GM12878 (cell line): ENCODE data around the gene MPZL1. TPM values are rescaled to one million over a fixed set of nuclear protein-coding genes. Genes with fewer than 3 reads are reported as not detected.

Experiments
- ATAC-seq: fragments of 200-7000 bp; cut with Tn5 transposase; 3 replicates; pipeline ENCODE4 v1.9.1; 2020; ENCODE audit warnings: mild to moderate bottlenecking, moderate library complexity
- BruUV-seq: library from RNA; stranded (reverse); fragments of 400-500 nt; replicated peaks from 2 replicates; lab custom pipeline; 2021; lab: Mats Ljungman, UMichigan
- CTCF ChIA-PET: fragments of 300-600 bp; sonication (Branson Sonifier 250); formaldehyde crosslinking; extraction: SDS; loops from one replicate; lab custom pipeline; 2021; ENCODE audit warnings: inconsistent platforms; lab: Yijun Ruan, JAX
- POLR2A ChIA-PET: fragments of 350-600 bp; formaldehyde crosslinking; extraction: SDS; loops from one replicate; lab custom pipeline; 2021; ENCODE audit warnings: inconsistent platforms; lab: Charles Lee
- RAD21 ChIA-PET: fragments of 300-600 bp; sonication (Branson Sonifier 250); formaldehyde crosslinking; loops from one replicate; lab custom pipeline; 2023; ENCODE audit warnings: antibody characterized with exemption; ENCODE audit not compliant: unreplicated experiment; lab: Charles Lee
- SMC1A ChIA-PET: fragments of 300-600 bp; sonication (Branson Sonifier 250); formaldehyde crosslinking; loops from one replicate; lab custom pipeline; 2023; ENCODE audit not compliant: unreplicated experiment, uncharacterized antibody; lab: Charles Lee
- DNase-seq: peaks from one replicate; pipeline ENCODE4 v3.0.0-alpha.2; 2011; ENCODE audit warnings: low read depth, low spot score
- FAIRE-seq: peaks from 3 replicates; lab custom pipeline; 2011; peaks lifted over from hg19 to GRCh38; lab: Jason Lieb, UNC
- H2AFZ ChIP-seq: 2 replicates; pipeline ENCODE4 v1.6.0; 2011; ENCODE audit warnings: low read depth, low read length, control low read depth; ENCODE audit not compliant: control insufficient read depth
- H3K27ac ChIP-seq: 2 replicates; pipeline ENCODE4 v1.5.1; 2011; ENCODE audit warnings: control low read depth; ENCODE audit not compliant: control insufficient read depth, insufficient read depth
- H3K27me3 ChIP-seq, 2 experiments: replicated peaks in 1 of 2; 2 replicates each; pipeline versions ENCODE4 v1.6.0 to v1.6.1; 2011; ENCODE audit warnings: low read length in 1 of 2; ENCODE audit not compliant: control insufficient read depth in 2 of 2, insufficient read depth in 2 of 2
- H3K36me3 ChIP-seq, 2 experiments: 2 replicates each; pipeline ENCODE4 v1.5.1; 2011; ENCODE audit warnings: low read length in 1 of 2; ENCODE audit not compliant: control insufficient read depth in 2 of 2, insufficient read depth in 2 of 2
- H3K4me1 ChIP-seq: 2 replicates; pipeline ENCODE4 v1.6.1; 2011; ENCODE audit warnings: mild to moderate bottlenecking, low read length, moderate library complexity, mixed read lengths; ENCODE audit not compliant: control insufficient read depth, insufficient read depth
- H3K4me2 ChIP-seq: 2 replicates; pipeline ENCODE4 v1.6.0; 2011; ENCODE audit warnings: control low read depth; ENCODE audit not compliant: control insufficient read depth, insufficient read depth
- H3K4me3 ChIP-seq: fragments of 200-600 bp; sonication (generic); 2 replicates; pipeline ENCODE4 v1.5.1; 2016
- H3K79me2 ChIP-seq: 2 replicates; pipeline ENCODE4 v1.6.0; 2011; ENCODE audit warnings: low read length; ENCODE audit not compliant: control insufficient read depth, insufficient read depth
- H3K9ac ChIP-seq: 2 replicates; pipeline ENCODE4 v1.8.0; 2011; ENCODE audit warnings: low read length, control low read depth, mixed read lengths; ENCODE audit not compliant: control insufficient read depth, insufficient read depth
- H3K9me3 ChIP-seq: replicated peaks from 3 replicates; pipeline ENCODE4 v1.5.1; 2011; ENCODE audit warnings: mild to moderate bottlenecking, low read length; ENCODE audit not compliant: control insufficient read depth, insufficient read depth
- H4K20me1 ChIP-seq: 2 replicates; pipeline ENCODE4 v1.6.0; 2011; ENCODE audit not compliant: control insufficient read depth, insufficient read depth
- IKZF1 ChIP-seq: fragments of 450-650 bp; conservative IDR thresholded peaks from 2 replicates; pipeline ENCODE4 v1.6.1; 2017; ENCODE audit warnings: antibody characterized with exemption, mild to moderate bottlenecking
- MXI1 ChIP-seq: fragments of 150-350 bp; IDR thresholded peaks from 2 replicates; pipeline ENCODE4 v1.6.1; 2011; ENCODE audit warnings: low read depth, mild to moderate bottlenecking, inconsistent platforms, low read length, improper control_type of control experiment
- MYB ChIP-seq: fragments of 150-350 bp; IDR thresholded peaks from 2 replicates; pipeline ENCODE4 v1.6.1; 2014; ENCODE audit warnings: mild to moderate bottlenecking, low read depth, low read length, borderline replicate concordance
- NBN ChIP-seq: fragments of 450-650 bp; IDR thresholded peaks from 2 replicates; pipeline ENCODE4 v1.6.1; 2016
- NFIC ChIP-seq: IDR thresholded peaks from 2 replicates; pipeline ENCODE4 v1.6.1; 2012; ENCODE audit warnings: low read depth, mild to moderate bottlenecking, inconsistent platforms, low read length, moderate library complexity
- RAD51 ChIP-seq: fragments of 450-650 bp; IDR thresholded peaks from 2 replicates; pipeline ENCODE4 v1.6.1; 2016; ENCODE audit warnings: moderate library complexity, mild to moderate bottlenecking, inconsistent platforms
- RUNX3 ChIP-seq: IDR thresholded peaks from 2 replicates; pipeline ENCODE4 v1.6.1; 2012; ENCODE audit warnings: low read length, inconsistent platforms
- ZNF274 ChIP-seq: IDR thresholded peaks from one replicate; pipeline ENCODE4 v1.8.0; 2011; ENCODE audit not compliant: insufficient read length, insufficient read depth
- WGBS: methylation state at CpG from one replicate; pipeline ENCODE4 v1.1.6; 2016; ENCODE audit warnings: low lambda C conversion rate; ENCODE audit not compliant: insufficient replicate concordance, insufficient coverage; ENCODE audit errors: missing lambda C conversion rate; 5-methylcytosine and 5-hydroxymethylcytosine counted together
- in situ Hi-C: fragments of 300-500 bp; cut with MboI; formaldehyde crosslinking; loops from 9 replicates; pipeline ENCODE4 v1.14.3; 2018; ENCODE audit warnings: mixed read lengths
- intact Hi-C: fragments of 100-400 bp; cut with micrococcal nuclease; formaldehyde crosslinking; loops from one replicate; pipeline ENCODE4 v1.14.2; 2022; ENCODE audit not compliant: unreplicated experiment
- polyA plus RNA-seq, 11 experiments: library from polyadenylated mRNA; depleted of rRNA in 4 of 11; unstranded in 6 of 11; stranded (reverse) in 5 of 11; fragments of >200 nt; fragmentation: Nextera tagmentation in 4 of 11; fragmentation: Illumina TruSeq in 1 of 11; extraction: Ambion mirVana in 4 of 11; extraction: Trizol in 1 of 11; gene quantifications; 1 replicate in 1 of 11; 2 replicates in 10 of 11; pipeline versions ENCODE4 v1.2.1 to v1.2.3, GENCODE V29; 2011 to 2016; ENCODE audit warnings: inconsistent platforms in 2 of 11, missing spikeins in 2 of 11, low read depth in 1 of 11
- total RNA-seq, 4 experiments: library from RNA; depleted of rRNA in 3 of 4; stranded (reverse); fragments of >200 nt in 3 of 4; fragmentation: Illumina TruSeq in 1 of 4; extraction: Trizol in 1 of 4; gene quantifications; 2 replicates each; pipeline versions ENCODE4 v1.2.1 to v1.2.3, GENCODE V29; 2013 to 2021
- TF ChIP-seq, protein P1 (sequence below): fragments of 450-650 bp; formaldehyde crosslinking; IDR thresholded peaks from 2 replicates; pipeline ENCODE4 v1.5.0; 2022; ENCODE audit warnings: mild to moderate bottlenecking, missing genetic modification characterization
- TF ChIP-seq, protein P2 (sequence below): fragments of 450-650 bp; IDR thresholded peaks from 2 replicates; pipeline ENCODE4 v1.6.1; 2017; ENCODE audit warnings: mild to moderate bottlenecking, moderate library complexity
- TF ChIP-seq, protein P3 (sequence below): fragments of 450-650 bp; IDR thresholded peaks from 2 replicates; pipeline ENCODE4 v1.6.1; 2017; ENCODE audit warnings: mild to moderate bottlenecking

MPZL1 gene
- total and polyA plus RNA-seq, 10 of the 15 experiments (the other 5 are each of a cell fraction or from before 2014, with no cell fraction given): 9.8 to 60.9 (median 45.9) TPM

DNA sequence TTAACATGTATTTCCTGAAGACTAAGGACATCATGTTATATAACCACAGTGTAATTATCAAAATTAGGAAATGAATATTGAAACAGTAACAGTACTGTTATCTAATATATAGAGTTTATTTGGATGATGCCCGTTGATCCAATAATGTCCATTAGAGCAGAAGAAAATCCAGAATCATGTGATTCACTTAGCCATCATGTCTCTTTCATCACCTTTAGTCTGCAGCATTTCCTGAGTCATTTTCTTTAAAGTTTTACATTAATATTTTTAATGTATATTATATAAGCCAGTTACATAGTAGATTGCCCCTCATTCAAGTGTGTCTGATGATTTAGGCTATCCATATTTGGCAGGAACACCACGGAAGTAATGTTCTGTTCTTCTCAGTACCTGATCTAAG, 28.9 kb downstream of the MPZL1 start:
- H3K79me2 ChIP-seq: peaks cover 49% of the 10 kb centered on the region
- TF ChIP-seq MXI1 (no peak), RAD51 (no peak), NBN (no peak), NFIC (no peak), IKZF1 (no peak), ZNF274 (no peak), RUNX3 (no peak), MYB (no peak)
- TF ChIP-seq, protein P1, sequence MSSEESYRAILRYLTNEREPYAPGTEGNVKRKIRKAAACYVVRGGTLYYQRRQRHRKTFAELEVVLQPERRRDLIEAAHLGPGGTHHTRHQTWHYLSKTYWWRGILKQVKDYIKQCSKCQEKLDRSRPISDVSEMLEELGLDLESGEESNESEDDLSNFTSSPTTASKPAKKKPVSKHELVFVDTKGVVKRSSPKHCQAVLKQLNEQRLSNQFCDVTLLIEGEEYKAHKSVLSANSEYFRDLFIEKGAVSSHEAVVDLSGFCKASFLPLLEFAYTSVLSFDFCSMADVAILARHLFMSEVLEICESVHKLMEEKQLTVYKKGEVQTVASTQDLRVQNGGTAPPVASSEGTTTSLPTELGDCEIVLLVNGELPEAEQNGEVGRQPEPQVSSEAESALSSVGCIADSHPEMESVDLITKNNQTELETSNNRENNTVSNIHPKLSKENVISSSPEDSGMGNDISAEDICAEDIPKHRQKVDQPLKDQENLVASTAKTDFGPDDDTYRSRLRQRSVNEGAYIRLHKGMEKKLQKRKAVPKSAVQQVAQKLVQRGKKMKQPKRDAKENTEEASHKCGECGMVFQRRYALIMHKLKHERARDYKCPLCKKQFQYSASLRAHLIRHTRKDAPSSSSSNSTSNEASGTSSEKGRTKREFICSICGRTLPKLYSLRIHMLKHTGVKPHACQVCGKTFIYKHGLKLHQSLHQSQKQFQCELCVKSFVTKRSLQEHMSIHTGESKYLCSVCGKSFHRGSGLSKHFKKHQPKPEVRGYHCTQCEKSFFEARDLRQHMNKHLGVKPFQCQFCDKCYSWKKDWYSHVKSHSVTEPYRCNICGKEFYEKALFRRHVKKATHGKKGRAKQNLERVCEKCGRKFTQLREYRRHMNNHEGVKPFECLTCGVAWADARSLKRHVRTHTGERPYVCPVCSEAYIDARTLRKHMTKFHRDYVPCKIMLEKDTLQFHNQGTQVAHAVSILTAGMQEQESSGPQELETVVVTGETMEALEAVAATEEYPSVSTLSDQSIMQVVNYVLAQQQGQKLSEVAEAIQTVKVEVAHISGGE (CRISPR knock-in tag): no peak
- TF ChIP-seq, protein P2, sequence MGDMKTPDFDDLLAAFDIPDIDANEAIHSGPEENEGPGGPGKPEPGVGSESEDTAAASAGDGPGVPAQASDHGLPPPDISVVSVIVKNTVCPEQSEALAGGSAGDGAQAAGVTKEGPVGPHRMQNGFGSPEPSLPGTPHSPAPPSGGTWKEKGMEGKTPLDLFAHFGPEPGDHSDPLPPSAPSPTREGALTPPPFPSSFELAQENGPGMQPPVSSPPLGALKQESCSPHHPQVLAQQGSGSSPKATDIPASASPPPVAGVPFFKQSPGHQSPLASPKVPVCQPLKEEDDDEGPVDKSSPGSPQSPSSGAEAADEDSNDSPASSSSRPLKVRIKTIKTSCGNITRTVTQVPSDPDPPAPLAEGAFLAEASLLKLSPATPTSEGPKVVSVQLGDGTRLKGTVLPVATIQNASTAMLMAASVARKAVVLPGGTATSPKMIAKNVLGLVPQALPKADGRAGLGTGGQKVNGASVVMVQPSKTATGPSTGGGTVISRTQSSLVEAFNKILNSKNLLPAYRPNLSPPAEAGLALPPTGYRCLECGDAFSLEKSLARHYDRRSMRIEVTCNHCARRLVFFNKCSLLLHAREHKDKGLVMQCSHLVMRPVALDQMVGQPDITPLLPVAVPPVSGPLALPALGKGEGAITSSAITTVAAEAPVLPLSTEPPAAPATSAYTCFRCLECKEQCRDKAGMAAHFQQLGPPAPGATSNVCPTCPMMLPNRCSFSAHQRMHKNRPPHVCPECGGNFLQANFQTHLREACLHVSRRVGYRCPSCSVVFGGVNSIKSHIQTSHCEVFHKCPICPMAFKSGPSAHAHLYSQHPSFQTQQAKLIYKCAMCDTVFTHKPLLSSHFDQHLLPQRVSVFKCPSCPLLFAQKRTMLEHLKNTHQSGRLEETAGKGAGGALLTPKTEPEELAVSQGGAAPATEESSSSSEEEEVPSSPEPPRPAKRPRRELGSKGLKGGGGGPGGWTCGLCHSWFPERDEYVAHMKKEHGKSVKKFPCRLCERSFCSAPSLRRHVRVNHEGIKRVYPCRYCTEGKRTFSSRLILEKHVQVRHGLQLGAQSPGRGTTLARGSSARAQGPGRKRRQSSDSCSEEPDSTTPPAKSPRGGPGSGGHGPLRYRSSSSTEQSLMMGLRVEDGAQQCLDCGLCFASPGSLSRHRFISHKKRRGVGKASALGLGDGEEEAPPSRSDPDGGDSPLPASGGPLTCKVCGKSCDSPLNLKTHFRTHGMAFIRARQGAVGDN: no peak
- TF ChIP-seq, protein P3, sequence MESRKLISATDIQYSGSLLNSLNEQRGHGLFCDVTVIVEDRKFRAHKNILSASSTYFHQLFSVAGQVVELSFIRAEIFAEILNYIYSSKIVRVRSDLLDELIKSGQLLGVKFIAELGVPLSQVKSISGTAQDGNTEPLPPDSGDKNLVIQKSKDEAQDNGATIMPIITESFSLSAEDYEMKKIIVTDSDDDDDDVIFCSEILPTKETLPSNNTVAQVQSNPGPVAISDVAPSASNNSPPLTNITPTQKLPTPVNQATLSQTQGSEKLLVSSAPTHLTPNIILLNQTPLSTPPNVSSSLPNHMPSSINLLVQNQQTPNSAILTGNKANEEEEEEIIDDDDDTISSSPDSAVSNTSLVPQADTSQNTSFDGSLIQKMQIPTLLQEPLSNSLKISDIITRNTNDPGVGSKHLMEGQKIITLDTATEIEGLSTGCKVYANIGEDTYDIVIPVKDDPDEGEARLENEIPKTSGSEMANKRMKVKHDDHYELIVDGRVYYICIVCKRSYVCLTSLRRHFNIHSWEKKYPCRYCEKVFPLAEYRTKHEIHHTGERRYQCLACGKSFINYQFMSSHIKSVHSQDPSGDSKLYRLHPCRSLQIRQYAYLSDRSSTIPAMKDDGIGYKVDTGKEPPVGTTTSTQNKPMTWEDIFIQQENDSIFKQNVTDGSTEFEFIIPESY: no peak

More for the DNA sequence above, 28.9 kb downstream of the MPZL1 start:
- ChIA-PET CTCF (interaction anchor here (0.9 kb wide), 1 partner anchor 36 kb away, joined by 3 read pairs; no protein-coding TSS in a partner anchor), POLR2A (no interaction called here), RAD21 (no interaction called here), SMC1A (no interaction called here)
- Histone ChIP-seq H2AFZ (no peak overlapping the region), H3K4me1 (peaks cover 17% of the 10 kb centered on the region), H3K36me3 (no peaks in the 10 kb centered on the region), H3K9ac (no peak overlapping the region), H3K4me3 (no peak overlapping the region), H4K20me1 (no peaks in the 10 kb centered on the region), H3K4me2 (no peak overlapping the region), H3K9me3 (no peaks in the 10 kb centered on the region), H3K27ac (no peak overlapping the region), H3K27me3 (no peaks in the 10 kb centered on the region)
- intact Hi-C loops: no loop called here
- ATAC-seq (no peak), FAIRE-seq (no peak), DNase-seq (no peak)
- 100% methylated on average over 2 of the region's 2 CpGs for WGBS
- BruUV-seq: no TSS peak
- in situ Hi-C loops: no loop called here
